Astrocyte (in vitro differentiated cells and primary cell): Measurements from ENCODE around the gene GJB5. TPM values are rescaled to one million over a fixed set of nuclear protein-coding genes. Genes with fewer than 3 reads are reported as not detected.

Experiments used
- DNase-seq: peaks from one replicate; pipeline ENCODE4 v3.0.0-alpha.2; 2010; ENCODE audit warnings: low read depth
- FAIRE-seq: peaks from 2 replicates; lab custom pipeline; 2011; peaks lifted over from hg19 to GRCh38; lab: Jason Lieb, UNC
- H2AFZ ChIP-seq: 2 replicates; pipeline ENCODE4 v1.6.0; 2012; ENCODE audit warnings: low read depth, low read length, inconsistent platforms
- H3K27ac ChIP-seq: 2 replicates; pipeline ENCODE4 v1.5.1; 2011; ENCODE audit warnings: low read depth, low read length, inconsistent platforms
- H3K27me3 ChIP-seq: 2 replicates; pipeline ENCODE4 v1.6.0; 2011; ENCODE audit warnings: low read length, inconsistent platforms; ENCODE audit not compliant: insufficient read depth
- H3K36me3 ChIP-seq: 2 replicates; pipeline ENCODE4 v1.5.1; 2011; ENCODE audit warnings: low read length, inconsistent platforms; ENCODE audit not compliant: insufficient read depth
- H3K4me1 ChIP-seq: 2 replicates; pipeline ENCODE4 v1.5.1; 2011; ENCODE audit warnings: low read length, inconsistent platforms; ENCODE audit not compliant: insufficient read depth
- H3K4me2 ChIP-seq: 2 replicates; pipeline ENCODE4 v1.6.0; 2012; ENCODE audit warnings: low read length, inconsistent platforms
- H3K4me3 ChIP-seq: 2 replicates; pipeline ENCODE4 v1.5.1; 2011; ENCODE audit warnings: low read depth, mild to moderate bottlenecking, low read length, inconsistent platforms; ENCODE audit not compliant: insufficient read depth
- H3K79me2 ChIP-seq: 2 replicates; pipeline ENCODE4 v1.6.0; 2012; ENCODE audit warnings: mild to moderate bottlenecking, low read length, inconsistent platforms; ENCODE audit not compliant: insufficient read depth
- H3K9ac ChIP-seq: 2 replicates; pipeline ENCODE4 v1.6.0; 2012; ENCODE audit warnings: mild to moderate bottlenecking, low read length, inconsistent platforms
- H3K9me3 ChIP-seq: 2 replicates; pipeline ENCODE4 v1.5.1; 2012; ENCODE audit warnings: low read depth, mild to moderate bottlenecking, low read length, inconsistent platforms; ENCODE audit not compliant: insufficient read depth
- H4K20me1 ChIP-seq: 2 replicates; pipeline ENCODE4 v1.6.0; 2012; ENCODE audit warnings: low read length, inconsistent platforms; ENCODE audit not compliant: insufficient read depth
- H3K27ac Mint-ChIP-seq: one replicate; pipeline ENCODE4 v1.8.0; 2021; ENCODE audit warnings: mild to moderate bottlenecking, mixed read lengths; ENCODE audit not compliant: unreplicated experiment
- H3K27me3 Mint-ChIP-seq: one replicate; pipeline ENCODE4 v1.8.0; 2021; ENCODE audit warnings: low read depth, mixed read lengths; ENCODE audit not compliant: unreplicated experiment
- H3K36me3 Mint-ChIP-seq: one replicate; pipeline ENCODE4 v1.8.0; 2021; ENCODE audit warnings: low read depth, mixed read lengths; ENCODE audit not compliant: unreplicated experiment
- H3K4me1 Mint-ChIP-seq: one replicate; pipeline ENCODE4 v1.8.0; 2021; ENCODE audit warnings: low read depth, mixed read lengths; ENCODE audit not compliant: unreplicated experiment
- H3K4me3 Mint-ChIP-seq: one replicate; pipeline ENCODE4 v1.8.0; 2021; ENCODE audit warnings: mild to moderate bottlenecking, moderate library complexity, mixed read lengths; ENCODE audit not compliant: unreplicated experiment
- H3K9me3 Mint-ChIP-seq: one replicate; pipeline ENCODE4 v1.8.0; 2021; ENCODE audit warnings: mild to moderate bottlenecking, mixed read lengths; ENCODE audit not compliant: unreplicated experiment
- CTCF ChIP-seq: IDR thresholded peaks from 2 replicates; pipeline ENCODE4 v1.5.1; 2011; ENCODE audit warnings: low read depth, mild to moderate bottlenecking, inconsistent platforms, low read length, moderate library complexity; ENCODE audit not compliant: insufficient read depth
- EZH2 ChIP-seq: IDR thresholded peaks from 2 replicates; pipeline ENCODE4 v1.6.1; 2012; ENCODE audit warnings: mild to moderate bottlenecking, low read length, inconsistent platforms; ENCODE audit not compliant: insufficient read depth
- total RNA-seq: library from RNA; stranded (reverse); gene quantifications from 2 replicates; pipeline ENCODE4 v1.2.1, GENCODE V29; 2021

GJB5 gene
- total RNA-seq, 1 donor from 2014 or later: not detected

GRCh38 chr1:34794790-34795180 lies 39.9 kb downstream of the GJB5 start:
- no peak overlapping the region for H3K27ac ChIP-seq

DNA sequence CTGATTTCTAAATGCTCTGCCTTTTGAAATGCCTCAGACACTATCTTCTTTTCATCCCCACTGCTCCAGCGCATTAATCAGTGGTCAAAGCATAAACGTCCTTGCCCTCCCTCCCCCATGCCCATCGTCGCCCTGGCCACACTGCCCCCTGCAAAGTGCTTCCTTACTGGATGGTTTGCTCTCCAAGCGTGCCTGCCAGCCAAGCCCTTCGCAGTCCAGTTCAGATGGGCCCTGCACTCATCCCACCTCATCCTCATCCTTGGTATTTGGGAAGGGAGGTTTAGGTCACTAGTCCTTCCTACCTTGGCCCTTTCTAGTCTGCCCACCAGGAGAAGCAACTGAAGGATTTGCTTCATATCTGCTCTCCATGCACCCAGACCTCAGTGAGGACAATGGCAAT lies 41.1 kb downstream of the GJB5 start:
- Mint-ChIP-seq H3K27ac (no peak overlapping the region), H3K4me3 (no peak overlapping the region), H3K9me3 (peaks cover 9% of the 10 kb centered on the region), H3K27me3 (peaks cover 71% of the 10 kb centered on the region), H3K4me1 (no peaks in the 10 kb centered on the region), H3K36me3 (peaks cover 15% of the 10 kb centered on the region)
- H3K27ac ChIP-seq: no peak overlapping the region
- no peak overlapping the region for H3K4me3 ChIP-seq
- no peak overlapping the region for H3K9ac ChIP-seq
- H3K9me3 ChIP-seq: no peaks in the 10 kb centered on the region
- H3K79me2 ChIP-seq: no peaks in the 10 kb centered on the region
- H3K4me1 ChIP-seq: no peaks in the 10 kb centered on the region
- H2AFZ ChIP-seq: no peak overlapping the region
- no peaks in the 10 kb centered on the region for H4K20me1 ChIP-seq
- H3K27me3 ChIP-seq: peaks cover 15% of the 10 kb centered on the region
- no peak for FAIRE-seq
- no peak overlapping the region for H3K4me2 ChIP-seq
- no peak for TF ChIP-seq EZH2
- TF ChIP-seq CTCF: no peak
- DNase-seq: no peak
- H3K36me3 ChIP-seq: no peaks in the 10 kb centered on the region

More at GRCh38 chr1:34794790-34795180, 39.9 kb downstream of the GJB5 start:
- Histone ChIP-seq H3K4me3 (no peak overlapping the region), H3K9ac (no peak overlapping the region), H4K20me1 (no peaks in the 10 kb centered on the region), H3K4me1 (no peaks in the 10 kb centered on the region), H3K36me3 (no peaks in the 10 kb centered on the region), H3K4me2 (no peak overlapping the region), H2AFZ (no peak overlapping the region), H3K27me3 (peaks cover 19% of the 10 kb centered on the region), H3K79me2 (no peaks in the 10 kb centered on the region), H3K9me3 (no peaks in the 10 kb centered on the region)
- FAIRE-seq (no peak), DNase-seq (no peak)
- no peak for TF ChIP-seq CTCF
- no peak for TF ChIP-seq EZH2
- H3K27me3 Mint-ChIP-seq: peaks cover 79% of the 10 kb centered on the region
- H3K27ac Mint-ChIP-seq: no peak overlapping the region
- no peak overlapping the region for H3K4me3 Mint-ChIP-seq
- peaks cover 9% of the 10 kb centered on the region for H3K9me3 Mint-ChIP-seq
- H3K36me3 Mint-ChIP-seq: peaks cover 15% of the 10 kb centered on the region
- H3K4me1 Mint-ChIP-seq: no peaks in the 10 kb centered on the region

DNA sequence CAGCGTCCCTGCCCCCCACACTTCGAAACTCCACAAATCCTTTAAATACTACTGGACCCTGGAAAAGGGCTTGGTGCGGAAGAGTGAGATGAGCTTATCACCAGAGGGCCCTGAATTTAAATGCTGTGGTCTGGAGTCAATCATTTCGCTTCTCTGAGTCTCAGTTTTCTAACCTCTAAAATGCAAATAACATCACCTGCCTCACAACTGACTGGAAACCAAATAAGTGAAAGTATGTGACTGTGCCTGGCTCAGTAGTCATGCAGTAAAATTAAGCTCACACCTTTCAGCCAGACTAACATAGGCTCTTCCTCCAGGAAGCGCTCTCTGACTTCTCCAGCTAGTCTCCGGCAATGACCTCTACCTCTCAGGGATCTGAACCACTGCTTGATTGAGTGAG lies 42.1 kb downstream of the GJB5 start:
- no peak overlapping the region for H3K9ac ChIP-seq
- no peaks in the 10 kb centered on the region for H3K9me3 ChIP-seq
- Mint-ChIP-seq H3K4me3 (no peak overlapping the region), H3K4me1 (no peaks in the 10 kb centered on the region), H3K27ac (no peak overlapping the region), H3K36me3 (peaks cover 15% of the 10 kb centered on the region), H3K27me3 (peaks cover 61% of the 10 kb centered on the region), H3K9me3 (peaks cover 3% of the 10 kb centered on the region)
- TF ChIP-seq CTCF (no peak), EZH2 (no peak)
- no peak overlapping the region for H2AFZ ChIP-seq
- no peak for DNase-seq
- H3K27ac ChIP-seq: no peak overlapping the region
- no peaks in the 10 kb centered on the region for H4K20me1 ChIP-seq
- no peak for FAIRE-seq
- H3K4me3 ChIP-seq: no peak overlapping the region
- H3K36me3 ChIP-seq: no peaks in the 10 kb centered on the region
- no peak overlapping the region for H3K4me2 ChIP-seq
- H3K4me1 ChIP-seq: no peaks in the 10 kb centered on the region
- H3K27me3 ChIP-seq: peaks cover 11% of the 10 kb centered on the region
- no peaks in the 10 kb centered on the region for H3K79me2 ChIP-seq
